ENCODE results near the gene MYRIP.

GRCh38 chr3:39811561-39811960 is 2.2 kb downstream of the MYRIP start:
- TF ChIP-seq CTCF (IDR thresholded peaks at IDR 0.05; ENCODE audit: low read length), result no peak
- TF ChIP-seq EZH2 (IDR thresholded peaks at IDR 0.05; ENCODE audit: borderline replicate concordance, low read length), result no peak

Measured in OCI-LY1 (cell line).